Left renal cortex interstitium (tissue), 4 donors: ENCODE measurements around the gene LAMB1. TPM values are rescaled to one million over a fixed set of nuclear protein-coding genes. Genes with fewer than 3 reads are reported as not detected.
"Not testable (repeated sequence)": the region's sequence is repeated elsewhere in the genome, so short reads cannot be mapped to it uniquely, and the experiment has no call there.

ENCODE experiments used
- DNase-seq, 4 donors: peaks; one replicate each; pipeline ENCODE4 v3.0.0-alpha.2; 2013; ENCODE audit warnings: low read depth in 4 of 4, low spot score in 2 of 4, missing footprints in 1 of 4
- polyA plus RNA-seq, 4 donors: library from polyadenylated mRNA; unstranded; fragments of 120-200 nt; gene quantifications; one replicate each; pipeline ENCODE4 v1.2.1, GENCODE V29; 2013; ENCODE audit not compliant: insufficient read length in 4 of 4

Gene LAMB1
- 100 to 1,000 TPM; 522 to 887 (median 667) TPM for polyA plus RNA-seq

GRCh38 chr7:108002726-108003598 is at the start of gene LAMB1:
Gene LAMB1, minus strand, starts transcription at chr7:108003161. Its CDS starts 276 bp downstream, at chr7:108002885.
- DNase-seq, result no peak

- DNase-seq, result no peak
These were observed 48.5 kb upstream of the LAMB1 start for GRCh38 chr7:108051454-108051853.

GRCh38 chr7:108049962-108050361 is 47.0 kb upstream of the LAMB1 start:
- DNase-seq, result no peak

GRCh38 chr7:108048422-108048821 is 45.5 kb upstream of the LAMB1 start:
- no peak for DNase-seq

- DNase-seq, result no peak
These were observed 44.1 kb upstream of the LAMB1 start for GRCh38 chr7:108046952-108047506.

- no peak for DNase-seq
These were observed 42.7 kb upstream of the LAMB1 start for GRCh38 chr7:108045669-108046068.

- DNase-seq, result no peak
These were observed 42.2 kb upstream of the LAMB1 start for GRCh38 chr7:108045154-108045553.

GRCh38 chr7:108044345-108044744 is 41.4 kb upstream of the LAMB1 start:
- no peak for DNase-seq

GRCh38 chr7:108038986-108039385 is 36.0 kb upstream of the LAMB1 start:
- DNase-seq, result no peak

GRCh38 chr7:108037741-108038140 is 34.8 kb upstream of the LAMB1 start:
- no peak for DNase-seq

GRCh38 chr7:108037140-108037539 is 34.2 kb upstream of the LAMB1 start:
- DNase-seq, result no peak

GRCh38 chr7:108034586-108034985 is 31.6 kb upstream of the LAMB1 start:
- no peak for DNase-seq

GRCh38 chr7:108033776-108034497 is 31.0 kb upstream of the LAMB1 start:
- DNase-seq, result no peak

- DNase-seq, result not testable (repeated sequence)
These were observed 30.3 kb upstream of the LAMB1 start for GRCh38 chr7:108033309-108033708.

GRCh38 chr7:108030516-108030915 is 27.6 kb upstream of the LAMB1 start:
- no peak for DNase-seq

- DNase-seq, result no peak
These were observed 26.1 kb upstream of the LAMB1 start for GRCh38 chr7:108029034-108029433.

- DNase-seq, result no peak
These were observed 25.1 kb upstream of the LAMB1 start for GRCh38 chr7:108028111-108028510.

- DNase-seq, result no peak
These were observed 24.3 kb upstream of the LAMB1 start for GRCh38 chr7:108027239-108027638.

- DNase-seq, result no peak
These were observed 23.7 kb upstream of the LAMB1 start for GRCh38 chr7:108026647-108027046.

GRCh38 chr7:108026116-108026515 is 23.2 kb upstream of the LAMB1 start:
- DNase-seq, result no peak

- no peak for DNase-seq
These were observed 21.6 kb upstream of the LAMB1 start for GRCh38 chr7:108024538-108024937.
